ENCODE data around the gene NDUFAF3. TPM values are rescaled to one million over a fixed set of nuclear protein-coding genes. Genes with fewer than 3 reads are reported as not detected.

Gene NDUFAF3
- total and polyA plus RNA-seq, 10 of the 15 experiments (the other 5 are each of a cell fraction or from before 2014, with no cell fraction given) = 25.4 to 228 (median 63.9) TPM

DNA sequence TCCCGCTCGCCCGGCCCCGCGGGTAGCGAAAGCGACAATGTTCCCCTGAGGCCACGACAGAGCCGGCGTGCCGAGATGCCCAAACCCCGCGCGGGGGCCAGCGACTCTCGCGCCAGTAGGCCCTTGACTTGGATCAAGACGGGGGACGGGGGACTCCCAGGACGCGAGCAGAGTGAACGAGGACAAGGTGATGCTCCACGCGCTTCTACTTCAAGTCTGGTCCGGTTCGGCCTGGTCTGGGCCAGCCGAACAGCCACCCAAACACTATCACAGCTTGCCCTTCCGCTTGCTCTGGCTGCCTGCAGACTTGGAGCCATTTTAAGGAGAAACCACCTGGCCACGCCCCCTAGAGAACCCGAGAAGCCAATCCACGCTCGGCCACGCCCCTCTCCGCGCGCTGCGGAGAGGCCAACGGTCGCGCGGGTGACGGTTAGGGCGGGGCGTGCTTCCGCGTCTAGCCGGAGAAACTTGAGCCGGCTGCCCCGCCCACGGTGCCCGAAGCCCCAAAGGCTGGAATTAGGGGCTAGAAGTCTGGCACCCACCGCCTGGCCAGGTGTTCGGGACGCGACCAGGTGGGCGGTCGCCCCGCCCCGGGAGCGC lies 608 bp upstream of the NDUFAF3 start (continued):
- TF ChIP-seq MYB (IDR thresholded peaks at IDR 0.05; ENCODE audit: borderline replicate concordance, low read depth, low read length) = peak; percentile 86
- TF ChIP-seq, protein P1, sequence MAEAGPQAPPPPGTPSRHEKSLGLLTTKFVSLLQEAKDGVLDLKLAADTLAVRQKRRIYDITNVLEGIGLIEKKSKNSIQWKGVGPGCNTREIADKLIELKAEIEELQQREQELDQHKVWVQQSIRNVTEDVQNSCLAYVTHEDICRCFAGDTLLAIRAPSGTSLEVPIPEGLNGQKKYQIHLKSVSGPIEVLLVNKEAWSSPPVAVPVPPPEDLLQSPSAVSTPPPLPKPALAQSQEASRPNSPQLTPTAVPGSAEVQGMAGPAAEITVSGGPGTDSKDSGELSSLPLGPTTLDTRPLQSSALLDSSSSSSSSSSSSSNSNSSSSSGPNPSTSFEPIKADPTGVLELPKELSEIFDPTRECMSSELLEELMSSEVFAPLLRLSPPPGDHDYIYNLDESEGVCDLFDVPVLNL (IDR thresholded peaks at IDR 0.05; ENCODE audit: low read depth, low read length) = no peak
- TF ChIP-seq POLR2A (IDR thresholded peaks at IDR 0.05; ENCODE audit: low read depth, low read length) = no peak
- TF ChIP-seq DPF2 (IDR thresholded peaks at IDR 0.05) = no peak
- TF ChIP-seq TARDBP (IDR thresholded peaks at IDR 0.05; ENCODE audit: borderline replicate concordance) = peak; percentile 30; the same call in 1 of the 2 replicates
- TF ChIP-seq ZNF274 (IDR thresholded peaks at IDR 0.05; ENCODE audit: insufficient read depth, insufficient read length) = no peak
- TF ChIP-seq, protein P2, sequence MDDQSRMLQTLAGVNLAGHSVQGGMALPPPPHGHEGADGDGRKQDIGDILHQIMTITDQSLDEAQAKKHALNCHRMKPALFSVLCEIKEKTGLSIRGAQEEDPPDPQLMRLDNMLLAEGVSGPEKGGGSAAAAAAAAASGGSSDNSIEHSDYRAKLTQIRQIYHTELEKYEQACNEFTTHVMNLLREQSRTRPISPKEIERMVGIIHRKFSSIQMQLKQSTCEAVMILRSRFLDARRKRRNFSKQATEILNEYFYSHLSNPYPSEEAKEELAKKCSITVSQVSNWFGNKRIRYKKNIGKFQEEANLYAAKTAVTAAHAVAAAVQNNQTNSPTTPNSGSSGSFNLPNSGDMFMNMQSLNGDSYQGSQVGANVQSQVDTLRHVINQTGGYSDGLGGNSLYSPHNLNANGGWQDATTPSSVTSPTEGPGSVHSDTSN (IDR thresholded peaks at IDR 0.05; ENCODE audit: insufficient replicate concordance, low read depth, low read length) = peak; percentile 40
- no peak for TF ChIP-seq SUPT20H (IDR thresholded peaks at IDR 0.05; ENCODE audit: borderline replicate concordance, control insufficient read depth, low read depth, low read length)
- no peak for TF ChIP-seq KDM1A (IDR thresholded peaks at IDR 0.05; ENCODE audit: borderline replicate concordance)
- peak; percentile 55 for TF ChIP-seq MXI1 (IDR thresholded peaks at IDR 0.05; ENCODE audit: low read depth, low read length)
- no peak for TF ChIP-seq RBBP5 (conservative IDR thresholded peaks at IDR 0.05)
- TF ChIP-seq SUZ12 (IDR thresholded peaks at IDR 0.05; ENCODE audit: unreplicated experiment) = no peak
- no peak for TF ChIP-seq JUNB (IDR thresholded peaks at IDR 0.05)
- TF ChIP-seq, protein P3, sequence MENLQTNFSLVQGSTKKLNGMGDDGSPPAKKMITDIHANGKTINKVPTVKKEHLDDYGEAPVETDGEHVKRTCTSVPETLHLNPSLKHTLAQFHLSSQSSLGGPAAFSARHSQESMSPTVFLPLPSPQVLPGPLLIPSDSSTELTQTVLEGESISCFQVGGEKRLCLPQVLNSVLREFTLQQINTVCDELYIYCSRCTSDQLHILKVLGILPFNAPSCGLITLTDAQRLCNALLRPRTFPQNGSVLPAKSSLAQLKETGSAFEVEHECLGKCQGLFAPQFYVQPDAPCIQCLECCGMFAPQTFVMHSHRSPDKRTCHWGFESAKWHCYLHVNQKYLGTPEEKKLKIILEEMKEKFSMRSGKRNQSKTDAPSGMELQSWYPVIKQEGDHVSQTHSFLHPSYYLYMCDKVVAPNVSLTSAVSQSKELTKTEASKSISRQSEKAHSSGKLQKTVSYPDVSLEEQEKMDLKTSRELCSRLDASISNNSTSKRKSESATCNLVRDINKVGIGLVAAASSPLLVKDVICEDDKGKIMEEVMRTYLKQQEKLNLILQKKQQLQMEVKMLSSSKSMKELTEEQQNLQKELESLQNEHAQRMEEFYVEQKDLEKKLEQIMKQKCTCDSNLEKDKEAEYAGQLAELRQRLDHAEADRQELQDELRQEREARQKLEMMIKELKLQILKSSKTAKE (IDR thresholded peaks at IDR 0.05; ENCODE audit: low read depth, poor library complexity, severe bottlenecking) = no peak
- TF ChIP-seq MTA3 (IDR thresholded peaks at IDR 0.05; ENCODE audit: borderline replicate concordance, low read length) = no peak
- TF ChIP-seq, protein P4, sequence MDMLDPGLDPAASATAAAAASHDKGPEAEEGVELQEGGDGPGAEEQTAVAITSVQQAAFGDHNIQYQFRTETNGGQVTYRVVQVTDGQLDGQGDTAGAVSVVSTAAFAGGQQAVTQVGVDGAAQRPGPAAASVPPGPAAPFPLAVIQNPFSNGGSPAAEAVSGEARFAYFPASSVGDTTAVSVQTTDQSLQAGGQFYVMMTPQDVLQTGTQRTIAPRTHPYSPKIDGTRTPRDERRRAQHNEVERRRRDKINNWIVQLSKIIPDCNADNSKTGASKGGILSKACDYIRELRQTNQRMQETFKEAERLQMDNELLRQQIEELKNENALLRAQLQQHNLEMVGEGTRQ (IDR thresholded peaks at IDR 0.05; ENCODE audit: borderline replicate concordance, low read depth, low read length) = no peak
- no peak for TF ChIP-seq IKZF1 (conservative IDR thresholded peaks at IDR 0.05)
- peak; percentile 99 for TF ChIP-seq POLR2AphosphoS5 (IDR thresholded peaks at IDR 0.05; ENCODE audit: low read length)
- no peak for TF ChIP-seq ZNF24 (IDR thresholded peaks at IDR 0.05)
- no peak; the same call in 1 of the 2 replicates for TF ChIP-seq ZNF207 (IDR thresholded peaks at IDR 0.05; ENCODE audit: borderline replicate concordance)
- TF ChIP-seq BHLHE40 (IDR thresholded peaks at IDR 0.05; ENCODE audit: borderline replicate concordance in 1 of 2, low read depth in 2 of 2, low read length in 1 of 2) = no peak
- TF ChIP-seq KLF5 (IDR thresholded peaks at IDR 0.05; ENCODE audit: partially characterized antibody) = no peak
- TF ChIP-seq MEF2A (IDR thresholded peaks at IDR 0.05; ENCODE audit: insufficient read depth, low read depth, low read length) = no peak

All from GM12878 (cell line).